Sigmoid colon (tissue), 4 donors: ENCODE results near the gene TRIM6.

Experiments
- EP300 ChIP-seq, 4 donors: sonication (generic); formaldehyde crosslinking; IDR thresholded peaks; one replicate each; pipeline ENCODE4 v1.6.1; 2017; ENCODE audit warnings: antibody characterized with exemption in 4 of 4
- POLR2A ChIP-seq, 2 donors: fragments of 450-650 bp; IDR thresholded peaks; one replicate each; pipeline ENCODE4 v1.6.1; 2016; ENCODE audit warnings: antibody characterized with exemption in 2 of 2, mild to moderate bottlenecking in 2 of 2, moderate library complexity in 2 of 2

DNA sequence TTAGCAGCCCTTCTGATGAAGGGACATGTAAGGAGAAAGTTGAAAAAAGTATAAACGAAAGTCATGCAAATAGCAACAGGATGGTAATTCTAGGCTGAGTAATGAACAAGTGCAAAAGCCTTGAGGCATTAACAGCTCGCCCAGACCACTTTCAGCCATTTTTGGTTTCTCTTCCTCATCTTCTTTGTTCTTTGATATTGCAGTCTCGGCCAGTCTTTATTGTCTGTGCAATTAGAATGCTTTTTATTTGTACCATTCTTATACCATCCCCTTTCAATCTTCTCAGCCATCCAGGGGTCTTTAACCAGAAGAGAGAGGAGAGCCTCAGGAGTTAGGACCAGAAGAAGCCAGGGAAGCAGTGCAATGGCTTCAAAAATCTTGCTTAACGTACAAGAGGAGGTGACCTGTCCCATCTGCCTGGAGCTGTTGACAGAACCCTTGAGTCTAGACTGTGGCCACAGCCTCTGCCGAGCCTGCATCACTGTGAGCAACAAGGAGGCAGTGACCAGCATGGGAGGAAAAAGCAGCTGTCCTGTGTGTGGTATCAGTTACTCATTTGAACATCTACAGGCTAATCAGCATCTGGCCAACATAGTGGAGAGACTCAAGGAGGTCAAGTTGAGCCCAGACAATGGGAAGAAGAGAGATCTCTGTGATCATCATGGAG lies 35.7 kb downstream of the TRIM6 start:
- TF ChIP-seq EP300 (IDR thresholded peaks at IDR 0.05) (no peak), POLR2A (IDR thresholded peaks at IDR 0.05) (no peak)
